ENCODE results near the gene MCTP1.

- TF ChIP-seq CTCF (conservative IDR thresholded peaks at IDR 0.05; ENCODE audit: low read length) (no peak), EZH2phosphoT487 (IDR thresholded peaks at IDR 0.05; ENCODE audit: borderline replicate concordance) (no peak)
These were observed 538.2 kb downstream of the MCTP1 start for GRCh38 chr5:94746731-94747124.
